ENCODE results near the gene GSK3A.

The GSK3A gene

GRCh38 chr19:42198676-42199439, 43.5 kb downstream of the GSK3A start:
- peak; percentile 53 to 82 (median 75) for DNase-seq

GRCh38 chr19:42197375-42197817, 45.0 kb downstream of the GSK3A start:
- DNase-seq = no peak

- no peak for DNase-seq
These were observed 46.1 kb downstream of the GSK3A start for GRCh38 chr19:42196011-42197001.

- DNase-seq = no peak
These were observed 48.7 kb downstream of the GSK3A start for GRCh38 chr19:42193706-42194105.

- DNase-seq = no peak
These were observed 49.1 kb downstream of the GSK3A start for GRCh38 chr19:42193294-42193693.

- no peak for DNase-seq
These were observed 50.5 kb downstream of the GSK3A start for GRCh38 chr19:42191855-42192254.

- DNase-seq = no peak
These were observed 51.1 kb downstream of the GSK3A start for GRCh38 chr19:42191330-42191729.

- DNase-seq = no peak
These were observed 53.3 kb downstream of the GSK3A start for GRCh38 chr19:42189133-42189532.

GRCh38 chr19:42188665-42189064, 53.7 kb downstream of the GSK3A start:
- no peak for DNase-seq

GRCh38 chr19:42185277-42185676, 57.1 kb downstream of the GSK3A start:
- peak in 3 of 6 experiments; percentile 13 to 44 (median 36) for DNase-seq

- DNase-seq = peak; percentile 24 to 56 (median 44)
These were observed 58.0 kb downstream of the GSK3A start for GRCh38 chr19:42184401-42184861.

Measured in stimulated activated naive CD4-positive, alpha-beta T cell (primary cell).